GM08714 (cell line): ENCODE data around the gene RBP5.
"Not testable (repeated sequence)": the region's sequence is repeated elsewhere in the genome, so short reads cannot be mapped to it uniquely, and the experiment has no call there.

ENCODE experiments used
- H3K4me3 ChIP-seq: fragments of 200-500 bp; sonication (Bioruptor generic); 2 replicates; pipeline ENCODE4 v1.5.1; 2014; ENCODE audit warnings: mild to moderate bottlenecking, low read length, inconsistent platforms
- ZNF274 ChIP-seq: IDR thresholded peaks from 2 replicates; pipeline ENCODE4 v1.6.1; 2012; ENCODE audit warnings: mild to moderate bottlenecking, low read depth, low read length

RBP5 gene

DNA sequence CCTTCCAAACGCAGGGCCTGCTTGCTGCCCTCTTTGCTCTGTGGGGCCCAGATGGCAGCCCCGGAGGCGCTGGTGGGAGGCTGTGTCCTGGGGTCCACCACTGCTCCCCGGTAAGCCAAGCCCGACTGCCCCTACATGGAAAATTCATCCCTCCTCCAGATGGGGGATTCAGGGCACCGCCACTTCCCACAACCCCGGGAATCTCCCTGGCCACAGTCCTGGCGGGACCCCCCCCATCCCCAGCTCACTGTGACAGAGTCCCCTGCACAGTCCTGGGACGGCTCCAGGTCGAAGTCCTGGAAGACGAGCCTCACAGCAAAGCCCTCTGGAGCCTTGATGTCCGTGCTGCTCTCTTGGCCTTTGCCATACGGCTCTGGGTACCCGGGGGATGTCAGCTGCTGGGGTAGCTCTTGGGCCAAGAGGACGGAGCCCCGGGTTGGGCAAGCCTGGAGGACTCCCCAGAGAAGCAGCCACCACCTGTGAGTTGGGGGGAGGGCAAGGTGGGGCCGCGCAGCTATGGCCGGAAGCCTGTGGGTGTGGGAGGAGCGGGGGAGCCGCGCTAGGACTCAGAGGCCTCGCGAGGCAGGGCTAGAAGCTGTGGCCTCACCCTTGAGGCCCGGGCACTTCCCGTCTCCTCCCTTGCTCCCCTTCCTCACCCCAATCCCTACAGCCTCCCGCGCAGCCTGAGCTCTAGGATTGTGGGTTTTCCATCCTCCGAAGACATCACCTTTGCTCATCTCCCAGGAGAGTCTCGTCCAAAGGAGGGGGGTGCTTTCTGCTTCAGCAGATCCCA lies 20.5 kb downstream of the RBP5 start:
- H3K4me3 ChIP-seq, result peak overlapping the region; percentile 83
- TF ChIP-seq ZNF274, result no peak

DNA sequence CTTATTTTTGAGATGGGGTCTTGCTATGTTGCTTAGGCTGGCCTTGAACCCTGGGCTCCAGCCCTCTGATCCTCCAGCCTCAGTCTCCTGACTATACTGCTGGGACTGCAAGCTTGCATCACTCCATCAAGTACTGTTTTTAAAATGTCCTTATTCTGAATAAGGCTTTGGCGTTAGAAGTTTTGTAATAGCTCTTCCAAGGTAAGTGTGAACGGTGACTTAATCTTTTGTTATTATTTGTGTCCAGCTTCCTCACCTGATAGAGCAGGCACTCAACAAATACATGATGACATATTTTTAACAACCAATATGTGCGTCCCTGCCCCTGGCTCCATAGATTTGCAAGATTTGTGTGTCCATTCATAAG lies 21.1 kb downstream of the RBP5 start:
- H3K4me3 ChIP-seq, result peak overlapping the region; percentile 83; the same call in 1 of the 2 replicates
- no peak for TF ChIP-seq ZNF274

DNA sequence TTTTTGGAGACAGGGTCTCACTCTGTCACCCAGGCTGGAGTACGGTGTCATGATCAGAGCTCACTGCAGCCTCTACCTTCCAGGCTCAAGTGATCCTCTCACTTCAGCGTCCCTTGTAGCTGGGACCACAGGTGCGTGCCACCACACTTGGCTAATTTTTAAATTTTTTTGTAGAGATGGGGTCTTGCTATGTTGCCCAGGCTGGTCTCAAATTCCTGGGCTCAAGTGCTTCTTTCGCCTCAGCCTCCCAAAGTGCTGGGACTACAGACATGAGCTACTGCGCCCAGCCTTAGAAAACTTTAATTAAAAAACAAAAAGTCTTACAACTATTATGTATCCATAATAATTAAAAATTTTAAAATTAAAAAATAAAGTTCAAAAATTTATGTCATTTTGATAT lies 21.5 kb downstream of the RBP5 start:
- H3K4me3 ChIP-seq, result not testable (repeated sequence)

DNA sequence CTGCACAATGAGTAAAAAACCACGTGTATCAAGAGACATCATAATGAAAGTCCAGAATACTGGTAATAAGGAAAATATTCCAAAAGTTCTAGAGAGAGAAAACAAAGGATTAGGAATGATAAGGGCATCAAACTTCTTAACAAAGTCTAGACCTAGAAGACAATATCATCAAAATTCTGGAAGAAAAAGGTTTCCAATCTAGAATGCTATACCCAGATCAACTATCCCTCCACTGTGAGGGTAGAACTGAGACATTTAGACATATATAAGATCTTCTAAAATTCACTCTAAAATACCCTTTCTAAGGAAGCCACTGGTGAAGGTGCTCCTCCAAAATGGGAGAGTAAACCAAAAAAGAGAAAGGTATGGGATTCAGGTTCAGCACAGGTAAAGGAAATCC lies 22.6 kb downstream of the RBP5 start:
- H3K4me3 ChIP-seq, result no peak overlapping the region
- TF ChIP-seq ZNF274, result no peak

DNA sequence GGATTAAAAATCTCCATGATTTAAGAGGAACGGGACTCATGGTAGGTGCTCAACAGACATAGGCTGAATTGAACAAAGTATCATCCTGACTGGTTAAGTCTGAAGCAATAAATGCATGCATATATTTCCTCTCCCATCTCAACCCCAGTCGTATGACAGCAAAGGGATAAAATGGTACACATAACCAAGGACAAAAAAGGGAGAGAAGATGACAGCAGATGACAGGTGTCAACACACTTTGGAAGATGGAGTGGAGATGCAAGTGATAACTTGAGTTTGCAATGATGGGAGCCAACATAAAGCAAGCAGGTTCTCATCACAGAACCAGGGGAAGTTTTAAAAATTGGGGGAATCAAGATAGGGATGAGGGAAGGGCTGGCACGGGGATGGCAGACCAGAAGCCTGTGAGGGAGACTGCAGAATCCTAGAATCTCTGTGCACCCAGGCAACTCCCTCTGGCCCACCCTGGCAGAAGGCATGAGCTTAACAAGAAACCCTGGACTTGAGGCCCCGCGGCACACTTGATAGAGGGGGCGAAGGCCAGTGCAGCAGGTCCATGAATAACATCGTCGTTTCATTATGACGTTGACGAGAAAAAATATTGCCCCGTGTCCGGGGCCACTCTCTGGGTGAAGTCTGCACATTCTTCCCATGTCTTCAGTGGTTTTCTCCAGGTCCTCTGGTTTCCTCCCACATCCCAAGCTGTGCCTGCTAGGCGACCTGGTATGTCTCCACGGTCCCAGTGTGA lies 24.7 kb downstream of the RBP5 start:
- H3K4me3 ChIP-seq, result no peak overlapping the region
- no peak for TF ChIP-seq ZNF274

DNA sequence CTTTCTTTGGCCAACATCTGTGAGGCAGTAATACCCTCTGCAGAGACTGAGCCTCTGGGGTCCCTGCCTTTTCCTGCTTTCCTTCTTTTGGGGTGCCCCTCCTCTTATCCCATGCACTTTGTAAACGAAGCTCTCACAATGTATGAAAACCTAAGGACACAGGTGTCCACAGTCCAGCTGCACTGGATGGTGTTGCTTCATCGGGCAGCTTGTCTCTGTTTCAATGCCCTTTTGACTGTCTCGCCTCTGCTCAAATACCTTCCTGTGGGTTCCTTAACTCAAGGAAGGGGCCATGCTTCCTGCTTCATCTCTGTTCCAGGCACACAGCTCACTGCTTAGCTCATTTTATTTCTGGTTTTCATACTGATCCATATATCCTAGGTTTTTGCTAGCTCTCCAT lies 26.1 kb downstream of the RBP5 start:
- no peak for TF ChIP-seq ZNF274
- H3K4me3 ChIP-seq, result no peak overlapping the region

DNA sequence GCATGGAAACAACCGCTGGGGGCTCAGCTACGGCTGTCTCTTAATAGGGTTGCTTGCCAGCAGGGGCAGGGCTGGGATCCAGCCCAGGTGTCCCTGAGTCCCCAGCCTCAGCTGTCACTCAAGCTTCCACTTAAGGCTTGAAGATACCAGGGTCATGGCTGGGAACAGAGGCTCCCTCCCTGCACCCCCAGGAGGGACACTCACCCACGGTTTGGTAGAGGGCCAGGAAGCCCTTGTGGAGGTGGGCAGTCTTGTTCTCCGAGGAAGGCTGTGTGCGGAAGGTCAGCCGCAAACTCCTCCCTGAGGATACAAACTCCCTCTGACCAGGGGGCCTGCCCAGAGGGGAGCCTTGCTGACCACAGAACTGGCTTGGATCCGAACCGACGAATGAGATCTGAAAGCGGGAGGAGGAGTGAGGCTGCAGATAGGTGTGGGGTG lies 27.0 kb downstream of the RBP5 start:
- no peak overlapping the region for H3K4me3 ChIP-seq
- no peak for TF ChIP-seq ZNF274

DNA sequence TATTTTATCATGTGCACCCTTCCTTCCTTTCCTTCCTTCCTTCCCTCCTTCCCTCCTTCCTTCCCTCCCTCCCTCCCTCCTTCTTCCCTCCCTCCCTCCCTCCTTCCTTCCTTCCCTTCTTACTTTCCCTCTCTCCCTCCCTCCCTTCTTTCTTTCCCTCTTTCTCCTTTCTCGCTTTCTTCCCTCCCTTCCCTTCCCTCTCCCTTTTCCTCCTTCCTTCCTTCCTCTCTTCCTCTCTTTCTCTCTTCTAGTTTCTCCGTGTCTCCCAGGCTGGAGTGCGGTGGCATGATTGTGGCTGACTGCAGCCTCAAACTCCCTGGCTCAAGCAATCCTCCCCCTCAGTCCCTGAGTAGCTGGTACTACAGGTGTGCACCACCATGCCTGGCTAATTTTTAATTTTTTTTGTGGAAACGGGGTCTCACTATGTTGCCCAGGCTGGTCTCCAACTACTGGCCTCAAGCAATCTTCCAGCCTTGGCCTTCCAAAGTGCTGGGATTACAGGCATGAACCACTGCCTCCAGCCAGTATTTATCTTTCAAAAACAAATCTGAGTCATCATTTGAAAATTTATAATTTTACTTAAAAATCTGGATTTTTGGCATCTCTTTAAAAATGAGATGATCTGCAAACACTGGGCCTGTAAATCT lies 27.5 kb downstream of the RBP5 start:
- no peak for TF ChIP-seq ZNF274
- H3K4me3 ChIP-seq, result no peak overlapping the region

DNA sequence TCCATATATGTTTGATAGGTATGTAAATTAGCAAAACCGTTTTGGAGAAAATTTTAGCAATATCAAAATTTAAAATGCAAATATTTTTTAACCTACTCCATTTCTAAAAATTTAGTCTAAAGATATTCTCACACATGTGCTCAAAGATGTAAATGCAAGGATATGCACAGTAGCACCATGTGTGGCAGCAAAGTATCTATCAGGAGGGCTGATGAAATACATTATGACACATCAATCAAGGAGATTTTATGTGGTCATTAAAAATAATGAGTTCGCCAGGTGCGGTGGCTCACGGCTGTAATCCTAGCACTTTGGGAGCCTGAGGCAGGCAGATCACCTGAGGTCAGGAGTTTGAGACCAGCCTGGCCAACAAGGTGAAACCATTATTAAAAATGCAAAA lies 28.4 kb downstream of the RBP5 start:
- no peak for TF ChIP-seq ZNF274

DNA sequence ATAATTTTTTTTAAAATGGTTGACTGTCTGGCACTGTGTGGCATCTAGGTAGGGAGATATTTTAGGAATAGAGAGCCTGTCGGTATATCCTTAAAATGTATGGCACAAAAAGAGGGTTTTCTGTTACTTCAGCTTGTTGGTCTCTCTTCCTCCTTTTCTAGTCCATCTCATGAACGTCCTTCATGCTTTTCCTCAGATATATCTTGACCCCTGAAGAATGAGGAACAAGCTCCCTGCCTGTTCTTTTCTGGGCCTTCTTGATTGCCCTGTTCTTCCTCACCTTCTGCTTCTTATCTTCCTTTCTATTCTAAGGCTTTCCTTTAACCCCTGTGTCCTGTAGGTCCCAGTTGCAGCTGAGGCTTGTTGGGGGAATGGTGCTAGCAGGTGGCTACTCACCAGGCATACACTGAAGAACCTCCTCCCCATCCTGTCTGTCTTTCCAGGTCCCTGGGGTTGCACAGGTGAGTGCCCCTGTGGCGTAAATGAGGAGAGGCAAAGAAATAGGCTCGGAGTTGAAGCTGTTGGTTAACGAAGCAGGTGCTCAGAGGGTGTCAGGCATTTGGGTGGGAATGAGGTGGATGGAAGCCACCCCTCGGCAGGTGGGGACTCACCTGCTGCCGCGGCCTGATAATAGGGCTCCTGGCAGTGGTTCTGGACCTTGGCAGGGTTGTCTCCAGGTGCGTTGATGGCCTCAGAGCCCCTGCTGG lies 29.2 kb downstream of the RBP5 start:
- no peak overlapping the region for H3K4me3 ChIP-seq
- no peak for TF ChIP-seq ZNF274

More for the DNA sequence above, 28.4 kb downstream of the RBP5 start:
- H3K4me3 ChIP-seq, result no peak overlapping the region

DNA sequence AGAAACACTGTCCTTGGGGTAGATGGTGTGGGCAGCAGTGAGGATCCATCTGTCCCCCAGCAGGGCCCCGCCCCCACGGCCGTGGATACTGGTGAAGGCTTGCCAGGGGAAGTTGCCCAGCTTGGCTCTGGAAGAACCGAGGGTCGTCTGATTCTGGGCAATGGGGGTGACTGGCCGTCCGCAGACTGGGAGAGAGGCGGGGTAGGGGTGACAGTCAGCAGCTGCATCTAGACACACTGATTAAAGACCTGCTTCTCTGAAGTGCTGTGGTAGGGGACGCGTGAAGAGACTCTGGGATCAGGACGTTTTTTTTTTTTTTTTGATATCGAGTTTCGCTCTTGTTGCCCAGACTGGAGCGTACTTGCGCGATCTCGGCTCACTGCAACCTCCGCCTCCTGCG lies 31.7 kb downstream of the RBP5 start:
- no peak for TF ChIP-seq ZNF274
- H3K4me3 ChIP-seq, result no peak overlapping the region

DNA sequence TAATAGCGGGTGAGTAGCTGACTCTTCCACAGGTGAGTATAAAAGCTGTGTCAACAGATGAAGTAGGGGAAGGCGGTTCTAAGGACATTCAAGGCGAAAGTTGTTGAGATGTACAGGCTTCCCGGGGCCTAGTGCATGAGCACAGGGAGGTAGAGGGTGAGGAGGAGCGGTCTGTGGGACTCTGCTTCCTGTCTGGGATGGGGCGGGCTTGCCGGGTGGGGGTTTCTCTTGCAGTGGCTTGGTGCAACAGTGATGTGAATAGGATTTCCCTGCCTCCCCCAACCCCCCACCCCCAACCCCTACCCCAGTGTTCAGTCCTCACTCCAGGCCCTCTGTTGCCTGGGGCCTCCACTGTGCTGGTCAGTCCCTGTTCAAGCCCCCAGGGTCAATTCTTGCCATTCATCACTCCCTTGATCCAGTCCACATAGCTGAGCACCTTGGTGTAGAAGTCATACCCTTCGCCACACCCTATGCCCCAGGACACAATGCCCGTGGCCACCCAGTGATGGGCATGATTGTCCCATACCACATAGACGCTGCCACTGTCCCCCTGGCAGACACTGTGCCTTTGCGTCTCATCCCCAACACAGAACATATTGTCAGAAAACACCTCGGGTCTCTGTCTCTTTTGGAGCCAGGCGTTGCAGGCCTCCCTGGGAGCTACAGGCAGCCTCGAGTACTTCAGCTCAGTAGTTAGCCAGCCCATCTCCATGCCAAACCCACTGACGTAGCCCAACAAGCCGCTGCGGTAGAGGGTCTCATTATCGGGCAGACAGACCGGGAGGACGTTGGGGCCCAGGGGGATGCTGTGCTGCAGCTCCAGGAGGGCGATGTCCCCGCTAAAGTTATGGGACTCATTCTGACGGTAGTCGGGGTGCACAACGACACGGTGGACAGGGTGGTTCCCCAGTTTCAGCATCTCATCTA lies 32.4 kb downstream of the RBP5 start:
- no peak for TF ChIP-seq ZNF274

DNA sequence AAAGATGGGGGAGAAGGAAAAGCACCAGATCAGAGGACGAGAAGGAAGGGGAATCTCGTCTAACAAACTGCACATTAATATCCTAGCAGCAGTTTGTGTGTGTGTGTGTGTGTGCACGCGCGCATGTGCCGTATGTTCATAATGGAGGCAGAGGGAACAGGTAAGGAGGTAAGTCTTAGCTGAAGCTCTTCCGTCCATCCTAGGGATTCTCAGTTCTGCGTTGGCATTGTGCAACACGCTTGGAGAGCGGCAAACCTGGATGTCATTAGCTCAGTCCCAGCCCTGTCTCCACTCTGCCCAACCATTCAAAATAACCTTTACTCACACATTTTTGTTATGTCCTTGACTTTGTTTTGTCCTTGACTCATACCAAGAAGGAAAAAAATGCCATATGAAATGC lies 34.8 kb downstream of the RBP5 start:
- H3K4me3 ChIP-seq, result no peak overlapping the region
- no peak for TF ChIP-seq ZNF274

More for the DNA sequence above, 32.4 kb downstream of the RBP5 start:
- H3K4me3 ChIP-seq, result no peak overlapping the region
